Measurements from ENCODE around the gene AUNIP. TPM values are rescaled to one million over a fixed set of nuclear protein-coding genes. Genes with fewer than 3 reads are reported as not detected.

The AUNIP gene
- total RNA-seq, 1 experiment from 2014 or later, result 16.8 TPM

DNA sequence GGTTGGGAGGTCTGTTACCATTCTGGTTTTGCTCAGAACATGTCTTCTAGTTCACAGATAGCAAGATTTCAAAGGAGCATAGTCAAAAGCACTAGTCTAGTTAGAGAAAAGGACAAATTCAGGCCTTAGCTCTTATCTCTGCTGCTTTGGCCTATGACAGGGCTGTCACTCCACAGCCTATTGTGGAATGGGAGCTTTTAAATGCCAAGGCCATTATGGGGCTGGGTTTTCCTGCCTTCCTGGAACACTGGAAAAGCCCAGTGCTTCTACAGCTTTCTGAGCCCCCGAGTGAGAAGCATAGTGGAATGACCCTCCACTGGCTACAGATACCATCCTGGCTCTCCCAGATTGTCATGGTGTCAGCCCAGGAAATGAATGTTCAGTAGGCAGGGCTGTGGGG, 30.2 kb downstream of the AUNIP start:
- CTCF ChIA-PET, result interaction anchor here (0.7 kb wide), 1 partner anchor 402 kb away, joined by 4 read pairs; no protein-coding TSS in a partner anchor
- Histone ChIP-seq H3K4me3 (ENCODE audit: low read depth, low read length) (no peak overlapping the region), H3K36me3 (ENCODE audit: control insufficient read depth, insufficient read depth, low read length) (peaks cover 1% of the 10 kb centered on the region), H3K9me3 (no peaks in the 10 kb centered on the region), H3K4me1 (no peaks in the 10 kb centered on the region), H3K27me3 (replicated peaks; ENCODE audit: control insufficient read depth, insufficient read depth, low read length) (no peaks in the 10 kb centered on the region)
- TF ChIP-seq, protein P1, sequence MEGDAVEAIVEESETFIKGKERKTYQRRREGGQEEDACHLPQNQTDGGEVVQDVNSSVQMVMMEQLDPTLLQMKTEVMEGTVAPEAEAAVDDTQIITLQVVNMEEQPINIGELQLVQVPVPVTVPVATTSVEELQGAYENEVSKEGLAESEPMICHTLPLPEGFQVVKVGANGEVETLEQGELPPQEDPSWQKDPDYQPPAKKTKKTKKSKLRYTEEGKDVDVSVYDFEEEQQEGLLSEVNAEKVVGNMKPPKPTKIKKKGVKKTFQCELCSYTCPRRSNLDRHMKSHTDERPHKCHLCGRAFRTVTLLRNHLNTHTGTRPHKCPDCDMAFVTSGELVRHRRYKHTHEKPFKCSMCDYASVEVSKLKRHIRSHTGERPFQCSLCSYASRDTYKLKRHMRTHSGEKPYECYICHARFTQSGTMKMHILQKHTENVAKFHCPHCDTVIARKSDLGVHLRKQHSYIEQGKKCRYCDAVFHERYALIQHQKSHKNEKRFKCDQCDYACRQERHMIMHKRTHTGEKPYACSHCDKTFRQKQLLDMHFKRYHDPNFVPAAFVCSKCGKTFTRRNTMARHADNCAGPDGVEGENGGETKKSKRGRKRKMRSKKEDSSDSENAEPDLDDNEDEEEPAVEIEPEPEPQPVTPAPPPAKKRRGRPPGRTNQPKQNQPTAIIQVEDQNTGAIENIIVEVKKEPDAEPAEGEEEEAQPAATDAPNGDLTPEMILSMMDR (IDR thresholded peaks at IDR 0.05; ENCODE audit: insufficient read depth in 1 of 2, low read depth in 1 of 2, low read length in 1 of 2, severe bottlenecking in 1 of 2, unreplicated experiment in 1 of 2), result no peak
- no peaks in the 10 kb centered on the region for H3K9me3 Mint-ChIP-seq (ENCODE audit: unreplicated experiment)
- POLR2A ChIA-PET, result no interaction called here
- no peak overlapping the region for H3K4me3 Mint-ChIP-seq (ENCODE audit: unreplicated experiment)
- no peaks in the 10 kb centered on the region for H3K27me3 Mint-ChIP-seq (ENCODE audit: insufficient read depth, unreplicated experiment)
- intact Hi-C loops (cut with micrococcal nuclease; ENCODE audit: unreplicated experiment), result no loop called here
- peaks cover 60% of the 10 kb centered on the region for H3K36me3 Mint-ChIP-seq (ENCODE audit: insufficient read depth, unreplicated experiment)
- no peak overlapping the region for H3K27ac Mint-ChIP-seq (ENCODE audit: unreplicated experiment)
- no peak for DNase-seq
- BruUV-seq (replicated peaks), result no TSS peak
- no peaks in the 10 kb centered on the region for H3K4me1 Mint-ChIP-seq (ENCODE audit: low read depth, unreplicated experiment)

- TF ChIP-seq, protein P1 (IDR thresholded peaks at IDR 0.05; ENCODE audit: insufficient read depth in 1 of 2, low read depth in 1 of 2, low read length in 1 of 2, severe bottlenecking in 1 of 2, unreplicated experiment in 1 of 2), result no peak
- intact Hi-C loops (cut with micrococcal nuclease; ENCODE audit: unreplicated experiment), result no loop called here
- H3K36me3 ChIP-seq (ENCODE audit: control insufficient read depth, insufficient read depth, low read length), result peaks cover 1% of the 10 kb centered on the region
- no peak overlapping the region for H3K4me3 ChIP-seq (ENCODE audit: low read depth, low read length)
- H3K27me3 ChIP-seq (replicated peaks; ENCODE audit: control insufficient read depth, insufficient read depth, low read length), result no peaks in the 10 kb centered on the region
- Mint-ChIP-seq H3K27me3 (ENCODE audit: insufficient read depth, unreplicated experiment) (no peaks in the 10 kb centered on the region), H3K36me3 (ENCODE audit: insufficient read depth, unreplicated experiment) (peaks cover 55% of the 10 kb centered on the region), H3K4me1 (ENCODE audit: low read depth, unreplicated experiment) (no peaks in the 10 kb centered on the region), H3K9me3 (ENCODE audit: unreplicated experiment) (no peaks in the 10 kb centered on the region), H3K27ac (ENCODE audit: unreplicated experiment) (no peak overlapping the region), H3K4me3 (ENCODE audit: unreplicated experiment) (no peak overlapping the region)
- CTCF ChIA-PET, result interaction anchor here (0.7 kb wide), 1 partner anchor 402 kb away, joined by 4 read pairs; no protein-coding TSS in a partner anchor
- no TSS peak for BruUV-seq (replicated peaks)
- DNase-seq, result no peak
- POLR2A ChIA-PET, result no interaction called here
- H3K4me1 ChIP-seq, result no peaks in the 10 kb centered on the region
- H3K9me3 ChIP-seq, result no peaks in the 10 kb centered on the region
Observed at GRCh38 chr1:25828491-25828890, 30.8 kb downstream of the AUNIP start.

- TF ChIP-seq, protein P1 (IDR thresholded peaks at IDR 0.05; ENCODE audit: insufficient read depth in 1 of 2, low read depth in 1 of 2, low read length in 1 of 2, severe bottlenecking in 1 of 2, unreplicated experiment in 1 of 2), result no peak
- H3K4me1 ChIP-seq, result no peaks in the 10 kb centered on the region
- CTCF ChIA-PET, result interaction anchor here (0.5 kb wide), 1 partner anchor 124 kb away, joined by 3 read pairs; no protein-coding TSS in a partner anchor
- no peaks in the 10 kb centered on the region for H3K27me3 Mint-ChIP-seq (ENCODE audit: insufficient read depth, unreplicated experiment)
- no peak overlapping the region for H3K4me3 ChIP-seq (ENCODE audit: low read depth, low read length)
- intact Hi-C loops (cut with micrococcal nuclease; ENCODE audit: unreplicated experiment), result no loop called here
- no peaks in the 10 kb centered on the region for H3K9me3 Mint-ChIP-seq (ENCODE audit: unreplicated experiment)
- H3K4me1 Mint-ChIP-seq (ENCODE audit: low read depth, unreplicated experiment), result peaks cover 9% of the 10 kb centered on the region
- no TSS peak for BruUV-seq (replicated peaks)
- H3K27ac Mint-ChIP-seq (ENCODE audit: unreplicated experiment), result no peak overlapping the region
- H3K36me3 ChIP-seq (ENCODE audit: control insufficient read depth, insufficient read depth, low read length), result no peaks in the 10 kb centered on the region; the same call in 1 of the 2 replicates
- H3K9me3 ChIP-seq, result no peaks in the 10 kb centered on the region
- no peaks in the 10 kb centered on the region for H3K27me3 ChIP-seq (replicated peaks; ENCODE audit: control insufficient read depth, insufficient read depth, low read length)
- peaks cover 48% of the 10 kb centered on the region for H3K36me3 Mint-ChIP-seq (ENCODE audit: insufficient read depth, unreplicated experiment)
- no peak overlapping the region for H3K4me3 Mint-ChIP-seq (ENCODE audit: unreplicated experiment)
- no peak for DNase-seq
- POLR2A ChIA-PET, result no interaction called here
Observed at GRCh38 chr1:25826571-25826970, 32.7 kb downstream of the AUNIP start.
